Activated CD4-positive, CD25-positive, alpha-beta regulatory T cell treated with anti-CD3 and anti-CD28 coated beads, Interleukin-2, amount 50 U/mL, for 24 hours (primary cell): ENCODE results near the gene PPAN.

Experiments
- ATAC-seq, 2 donors: fragments of 150-1000 bp; cut with Tn5 transposase; one replicate each; pipeline ENCODE4 v1.10.0; 2021; ENCODE audit warnings: mild to moderate bottlenecking in 1 of 2, moderate library complexity in 1 of 2

The PPAN gene

GRCh38 chr19:10106100-10106936 lies at the start of gene PPAN:
Gene PPAN (plus strand): TSS chr19:10106362. CDS start chr19:10106395, 33 bp downstream.
- peak; percentile 73 to 78 for ATAC-seq

GRCh38 chr19:10061717-10062310 lies 44.3 kb upstream of the PPAN start:
- no peak for ATAC-seq

- ATAC-seq, result no peak
Observed at GRCh38 chr19:10068205-10068604, 38.0 kb upstream of the PPAN start.

GRCh38 chr19:10069046-10069445 lies 37.1 kb upstream of the PPAN start:
- no peak for ATAC-seq

- no peak for ATAC-seq
Observed at GRCh38 chr19:10070730-10071446, 35.3 kb upstream of the PPAN start.

GRCh38 chr19:10074153-10074552 lies 32.0 kb upstream of the PPAN start:
- peak; percentile 90 for ATAC-seq

- ATAC-seq, result no peak
Observed at GRCh38 chr19:10076535-10076934, 29.6 kb upstream of the PPAN start.

GRCh38 chr19:10078329-10078728 lies 27.8 kb upstream of the PPAN start:
- no peak for ATAC-seq

- no peak for ATAC-seq
Observed at GRCh38 chr19:10079031-10079453, 27.1 kb upstream of the PPAN start.

- no peak for ATAC-seq
Observed at GRCh38 chr19:10083911-10084310, 22.3 kb upstream of the PPAN start.

GRCh38 chr19:10084803-10085202 lies 21.4 kb upstream of the PPAN start:
- ATAC-seq, result no peak

- peak; percentile 94 for ATAC-seq
Observed at GRCh38 chr19:10085641-10086590, 20.2 kb upstream of the PPAN start, which contains the start of gene SHFL. Gene SHFL (plus strand): TSS chr19:10086317. CDS start chr19:10086428, 111 bp downstream.

GRCh38 chr19:10086591-10087192 lies 19.5 kb upstream of the PPAN start:
- peak in 1 of 2 donors; percentile 15 for ATAC-seq

GRCh38 chr19:10087296-10088061 lies 18.7 kb upstream of the PPAN start:
- ATAC-seq, result no peak

GRCh38 chr19:10088949-10089554 lies 17.1 kb upstream of the PPAN start:
- no peak for ATAC-seq

- ATAC-seq, result no peak
Observed at GRCh38 chr19:10089801-10090375, 16.3 kb upstream of the PPAN start.

GRCh38 chr19:10091370-10091687 lies 14.8 kb upstream of the PPAN start:
- no peak for ATAC-seq

GRCh38 chr19:10091895-10092641 lies 14.1 kb upstream of the PPAN start:
- ATAC-seq, result no peak

- ATAC-seq, result no peak
Observed at GRCh38 chr19:10092648-10093294, 13.4 kb upstream of the PPAN start.
